H1 (cell line): ENCODE measurements around the gene NECTIN3. TPM values are rescaled to one million over a fixed set of nuclear protein-coding genes. Genes with fewer than 3 reads are reported as not detected.

ENCODE experiments used
- BACH1 ChIP-seq: IDR thresholded peaks from 2 replicates; pipeline ENCODE4 v1.6.1; 2012; ENCODE audit warnings: low read length, improper control_type of control experiment
- BRCA1 ChIP-seq: IDR thresholded peaks from 2 replicates; pipeline ENCODE4 v1.6.1; 2012; ENCODE audit warnings: low read depth, low read length, improper control_type of control experiment
- JUN ChIP-seq: IDR thresholded peaks from 2 replicates; pipeline ENCODE4 v1.6.1; 2011; ENCODE audit warnings: low read depth, mild to moderate bottlenecking, improper control_type of control experiment, low read length
- POU5F1 ChIP-seq: IDR thresholded peaks from 2 replicates; pipeline ENCODE4 v1.6.1; 2011; ENCODE audit warnings: low read depth, mild to moderate bottlenecking, low read length, moderate library complexity
- polyA plus RNA-seq, 7 experiments: library from polyadenylated mRNA; depleted of rRNA in 3 of 7; stranded (reverse) in 5 of 7; unstranded in 2 of 7; fragments of >200 nt in 5 of 7; fragments of 200-250 nt in 2 of 7; gene quantifications; 1 replicate in 5 of 7; 2 replicates in 1 of 7; 4 replicates in 1 of 7; pipeline versions ENCODE4 v1.2.1 to v1.2.3, GENCODE V29; 2011 to 2013; ENCODE audit warnings: missing spikeins in 2 of 7, mixed read lengths in 2 of 7
- total RNA-seq: library from RNA; stranded (reverse); fragmentation: NEBNext Ultra II Directional; extraction: Animal tissue kit (Norgen Biotek cat#: 25700); gene quantifications from 2 replicates; pipeline ENCODE4 v1.2.1, GENCODE V29; 2021

The NECTIN3 gene
- total and polyA plus RNA-seq, 2 of the 8 experiments (the other 6 are each of a cell fraction or from before 2014, with no cell fraction given) = 13.6 to 50.6 TPM

- TF ChIP-seq BACH1 (no peak), BRCA1 (no peak), POU5F1 (no peak), JUN (no peak)
These were observed 9.5 kb downstream of the NECTIN3 start (continued) for GRCh38 chr3:111081008-111081545.
